Upper lobe of left lung (tissue), 6 donors: ENCODE data around the gene NUP188. TPM values are rescaled to one million over a fixed set of nuclear protein-coding genes. Genes with fewer than 3 reads are reported as not detected.

Experiments used
- ATAC-seq, 2 donors: fragments of 200-7000 bp; cut with Tn5 transposase; one replicate each; pipeline ENCODE4 v1.9.1; 2022; ENCODE audit warnings: mild to moderate bottlenecking in 2 of 2, moderate library complexity in 2 of 2; ENCODE audit not compliant: low FRiP score in 2 of 2
- DNase-seq, 2 donors: peaks; one replicate each; pipeline ENCODE4 v3.0.0-alpha.2; 2019 to 2020
- H3K27ac ChIP-seq, 4 donors: fragments of 200-600 bp; sonication (generic); one replicate each; pipeline ENCODE4 v1.5.1; 2016 to 2019
- H3K27me3 ChIP-seq, 4 donors: fragments of 200-600 bp; sonication (generic); one replicate each; pipeline ENCODE4 v1.5.1; 2017 to 2019
- H3K36me3 ChIP-seq, 4 donors: fragments of 200-600 bp; sonication (generic); one replicate each; pipeline ENCODE4 v1.5.1; 2016 to 2019
- H3K4me1 ChIP-seq, 4 donors: fragments of 200-600 bp; sonication (generic); one replicate each; pipeline ENCODE4 v1.5.1; 2018 to 2019
- H3K4me3 ChIP-seq, 4 donors: fragments of 200-600 bp; sonication (generic); one replicate each; pipeline ENCODE4 v1.5.1; 2017 to 2019; ENCODE audit warnings: mild to moderate bottlenecking in 2 of 4, moderate library complexity in 1 of 4
- H3K9me3 ChIP-seq, 4 donors: fragments of 200-600 bp; sonication (generic); one replicate each; pipeline ENCODE4 v1.5.1; 2018 to 2019
- CTCF ChIP-seq, 6 experiments: fragments of 450-650 bp in 4 of 6; fragments of 200-600 bp in 2 of 6; sonication (generic) in 2 of 6; IDR thresholded peaks; one replicate each; pipeline ENCODE4 v1.5.1; 2016 to 2019; ENCODE audit warnings: antibody characterized with exemption in 6 of 6
- EP300 ChIP-seq, 4 donors: sonication (generic); formaldehyde crosslinking; IDR thresholded peaks; one replicate each; pipeline ENCODE4 v1.5.1; 2017; ENCODE audit warnings: antibody characterized with exemption in 4 of 4, control low read depth in 2 of 4
- POLR2A ChIP-seq, 4 donors: fragments of 450-650 bp; IDR thresholded peaks; one replicate each; pipeline ENCODE4 v1.5.1; 2016 to 2017; ENCODE audit warnings: antibody characterized with exemption in 4 of 4, mild to moderate bottlenecking in 2 of 4
- POLR2AphosphoS5 ChIP-seq, 2 donors: sonication (generic); formaldehyde crosslinking; IDR thresholded peaks; one replicate each; pipeline ENCODE4 v1.5.1; 2017; ENCODE audit warnings: antibody characterized with exemption in 2 of 2
- WGBS, 2 donors: methylation state at CpG; one replicate each; pipeline ENCODE4 v1.1.5; 2017 to 2018; 5-methylcytosine and 5-hydroxymethylcytosine counted together
- total RNA-seq, 6 donors: library from RNA; depleted of rRNA in 4 of 6; stranded (reverse); fragments of >200 nt in 4 of 6; gene quantifications; one replicate each; pipeline versions ENCODE4 v1.1.0 to v1.2.1, GENCODE V29; 2016 to 2021
- donor health status: DM: no; HTN: no; CAD: no; lungs with moderate emphysema.
- donor health status: DM: no; HTN: yes; CAD: no; lungs with severe emphysema.

NUP188 gene
- total RNA-seq, 6 donors from 2014 or later: 30.4 to 225 (median 50.1) TPM

DNA sequence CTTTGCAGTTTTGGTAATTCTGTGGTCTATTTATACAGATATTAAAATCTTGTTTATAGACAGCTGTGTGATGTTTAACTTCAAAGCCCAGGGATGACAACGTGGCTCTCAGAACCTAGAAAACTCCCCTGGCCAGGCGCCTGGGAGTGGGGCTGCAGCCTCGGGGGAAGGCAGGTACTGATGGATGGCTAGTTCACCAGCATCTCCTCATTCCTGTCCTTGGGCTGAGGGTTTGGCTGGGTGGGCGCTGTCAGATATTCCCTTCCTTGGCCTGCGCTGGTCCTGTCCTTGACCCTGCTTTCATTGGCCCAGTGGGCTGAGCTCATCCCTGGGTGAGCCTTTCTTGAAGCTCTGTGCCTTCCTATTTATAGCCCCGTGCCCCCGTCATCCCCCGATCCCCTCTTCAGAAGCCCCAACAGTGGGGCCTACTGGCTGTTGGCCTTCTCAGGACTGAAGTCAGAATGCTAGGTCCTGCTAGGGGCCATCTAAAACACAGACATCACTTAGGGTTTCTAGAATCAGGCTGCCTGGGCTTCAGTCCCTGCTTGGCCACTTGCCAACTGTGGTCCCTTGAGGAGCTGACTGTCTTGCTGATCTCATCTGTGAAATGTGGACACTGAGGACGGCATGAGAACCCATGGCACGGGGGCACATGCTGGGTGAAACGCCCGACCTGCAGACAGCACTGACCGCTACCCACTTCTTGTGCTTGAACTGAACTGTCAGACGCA lies 59.7 kb downstream of the NUP188 start:
- no peak overlapping the region for H3K4me3 ChIP-seq
- peaks cover 17 to 96% (median 73%) of the 10 kb centered on the region in 4 donors for H3K36me3 ChIP-seq
- H3K4me1 ChIP-seq: peaks cover 0 to 9% (median 5%) of the 10 kb centered on the region in 4 donors
- no peak overlapping the region for H3K27ac ChIP-seq
- ATAC-seq (no peak), DNase-seq (no peak)
- 71 to 92% methylated on average over 10 to 14 of the region's 14 CpGs for WGBS, 2 donors
- no peaks in the 10 kb centered on the region for H3K27me3 ChIP-seq
- no peak for TF ChIP-seq EP300 (IDR thresholded peaks at IDR 0.05)
- TF ChIP-seq CTCF (IDR thresholded peaks at IDR 0.05): peak in 2 of 6 experiments; percentile 3 to 11
- H3K9me3 ChIP-seq: no peaks in the 10 kb centered on the region

GRCh38 chr9:129007766-129008468 lies 60.4 kb downstream of the NUP188 start:
- Histone ChIP-seq H3K27ac (no peak overlapping the region), H3K36me3 (peaks cover 13 to 96% (median 71%) of the 10 kb centered on the region in 4 donors), H3K9me3 (no peaks in the 10 kb centered on the region), H3K4me3 (no peak overlapping the region), H3K4me1 (peaks cover 0 to 9% (median 5%) of the 10 kb centered on the region in 4 donors), H3K27me3 (no peaks in the 10 kb centered on the region)
- DNase-seq: peak in 1 of 2 donors; percentile 74
- no peak for TF ChIP-seq POLR2A (IDR thresholded peaks at IDR 0.05)
- no peak for TF ChIP-seq CTCF (IDR thresholded peaks at IDR 0.05)
- TF ChIP-seq EP300 (IDR thresholded peaks at IDR 0.05): no peak
- TF ChIP-seq POLR2AphosphoS5 (IDR thresholded peaks at IDR 0.05): no peak
- 86 to 91% methylated on average over 11 to 18 of the region's 18 CpGs for WGBS, 2 donors
- ATAC-seq: no peak

- H3K36me3 ChIP-seq: peaks cover 18 to 96% (median 70%) of the 10 kb centered on the region in 4 donors
- no peak for ATAC-seq
- H3K27ac ChIP-seq: no peak overlapping the region
- no peaks in the 10 kb centered on the region for H3K27me3 ChIP-seq
- no peak overlapping the region for H3K4me3 ChIP-seq
- no peaks in the 10 kb centered on the region for H3K9me3 ChIP-seq
- no peak for DNase-seq
- TF ChIP-seq CTCF (IDR thresholded peaks at IDR 0.05): no peak
- TF ChIP-seq EP300 (IDR thresholded peaks at IDR 0.05): no peak
- no peak for TF ChIP-seq POLR2A (IDR thresholded peaks at IDR 0.05)
- no peak for TF ChIP-seq POLR2AphosphoS5 (IDR thresholded peaks at IDR 0.05)
- WGBS, 2 donors: 99 to 100% methylated on average over 1 to 6 of the region's 6 CpGs
- H3K4me1 ChIP-seq: peaks cover 0 to 9% (median 5%) of the 10 kb centered on the region in 4 donors
Measured at GRCh38 chr9:129008469-129008965, 61.0 kb downstream of the NUP188 start.

DNA sequence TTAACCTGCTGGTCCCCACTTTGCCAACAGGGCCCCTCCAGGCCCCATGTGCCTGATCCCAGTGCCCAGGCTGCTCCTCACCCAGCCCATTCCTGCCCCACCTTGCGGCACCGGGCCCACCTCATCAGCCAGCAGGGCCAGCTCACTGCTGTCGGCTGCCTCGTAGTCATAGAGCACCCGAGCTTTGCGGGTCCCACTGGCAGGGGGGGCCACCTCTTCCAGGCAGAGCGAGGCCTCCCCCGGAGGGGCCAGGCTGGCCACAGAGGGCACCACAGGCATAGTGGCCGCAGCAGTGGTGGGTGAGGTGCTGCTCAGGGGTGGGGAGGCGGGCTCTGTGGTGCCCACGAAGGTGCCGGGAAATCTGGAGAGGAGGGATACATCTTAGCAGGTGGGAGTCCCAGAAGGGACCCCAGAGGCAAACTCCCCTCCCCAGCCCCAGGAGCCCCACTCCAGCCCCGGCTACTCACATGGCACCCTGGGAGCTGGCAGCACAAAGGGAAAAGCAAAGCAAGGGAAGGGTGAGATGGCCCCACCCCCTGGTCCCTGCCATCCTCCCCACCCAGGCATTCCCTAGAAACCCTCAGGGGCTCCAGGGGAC lies 61.6 kb downstream of the NUP188 start:
- peaks cover 23 to 97% (median 73%) of the 10 kb centered on the region in 4 donors for H3K36me3 ChIP-seq
- H3K4me3 ChIP-seq: no peak overlapping the region
- H3K27me3 ChIP-seq: no peaks in the 10 kb centered on the region
- DNase-seq (peak in 1 of 2 donors; percentile 63), ATAC-seq (no peak)
- no peaks in the 10 kb centered on the region for H3K9me3 ChIP-seq
- 84% methylated on average over 10 of the region's 13 CpGs; no CpG with 5 or more reads in 1 of the 2 donors for WGBS, 2 donors
- TF ChIP-seq POLR2AphosphoS5 (IDR thresholded peaks at IDR 0.05) (no peak), CTCF (IDR thresholded peaks at IDR 0.05) (no peak), POLR2A (IDR thresholded peaks at IDR 0.05) (no peak), EP300 (IDR thresholded peaks at IDR 0.05) (no peak)
- H3K27ac ChIP-seq: no peak overlapping the region
- H3K4me1 ChIP-seq: peaks cover 0 to 9% (median 5%) of the 10 kb centered on the region in 4 donors
